Stimulated activated CD8-positive, alpha-beta memory T cell treated with anti-CD3 and anti-CD28 coated beads, Interleukin-12 subunit alpha, Interleukin-12 subunit beta, amount 100 ng/mL, for 24 hours (primary cell): ENCODE data around the gene ITGA1.
A peak's percentile ranks its signal among the peaks of the same experiment; 100 is the strongest.

Experiments
- DNase-seq: peaks from one replicate; pipeline ENCODE4 v3.0.0-alpha.2; 2020; ENCODE audit errors: extremely low read depth

ITGA1 gene

GRCh38 chr5:52895572-52896413, 108.1 kb downstream of the ITGA1 start:
- no peak for DNase-seq

DNA sequence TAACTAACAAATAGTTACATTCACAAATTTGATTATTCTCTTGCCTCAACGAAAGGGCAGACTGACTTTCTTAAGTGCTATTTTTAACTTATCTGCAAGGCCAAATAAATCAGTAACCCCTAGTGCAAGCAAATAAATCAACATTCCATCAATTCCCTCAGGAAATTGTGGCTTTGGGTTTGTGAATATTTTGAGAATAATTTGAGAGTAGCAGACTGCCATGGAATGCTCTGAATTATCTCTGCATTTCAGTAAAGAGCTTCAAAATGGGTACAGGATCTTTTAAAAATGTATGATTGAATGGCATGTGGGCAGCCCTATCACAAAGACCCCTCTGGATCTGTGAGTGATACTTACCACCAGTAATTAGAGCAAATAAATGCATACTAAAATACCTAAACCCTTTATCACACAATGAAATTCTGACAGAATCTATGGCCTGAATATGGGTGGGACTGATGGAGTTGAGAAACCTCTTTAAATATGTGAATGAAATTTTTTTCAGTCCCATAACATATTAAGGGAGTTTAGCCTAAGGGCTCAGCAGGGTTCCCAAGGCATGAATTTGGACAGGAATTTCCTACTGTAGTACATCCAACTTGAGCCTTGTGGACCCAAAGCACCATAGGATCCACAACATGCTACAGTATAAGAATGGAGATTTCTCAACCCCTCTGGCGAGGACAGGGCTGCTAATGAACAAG, 109.0 kb downstream of the ITGA1 start:
- no peak for DNase-seq

- DNase-seq, result no peak
Measured at GRCh38 chr5:52897238-52897614, 109.5 kb downstream of the ITGA1 start.

DNA sequence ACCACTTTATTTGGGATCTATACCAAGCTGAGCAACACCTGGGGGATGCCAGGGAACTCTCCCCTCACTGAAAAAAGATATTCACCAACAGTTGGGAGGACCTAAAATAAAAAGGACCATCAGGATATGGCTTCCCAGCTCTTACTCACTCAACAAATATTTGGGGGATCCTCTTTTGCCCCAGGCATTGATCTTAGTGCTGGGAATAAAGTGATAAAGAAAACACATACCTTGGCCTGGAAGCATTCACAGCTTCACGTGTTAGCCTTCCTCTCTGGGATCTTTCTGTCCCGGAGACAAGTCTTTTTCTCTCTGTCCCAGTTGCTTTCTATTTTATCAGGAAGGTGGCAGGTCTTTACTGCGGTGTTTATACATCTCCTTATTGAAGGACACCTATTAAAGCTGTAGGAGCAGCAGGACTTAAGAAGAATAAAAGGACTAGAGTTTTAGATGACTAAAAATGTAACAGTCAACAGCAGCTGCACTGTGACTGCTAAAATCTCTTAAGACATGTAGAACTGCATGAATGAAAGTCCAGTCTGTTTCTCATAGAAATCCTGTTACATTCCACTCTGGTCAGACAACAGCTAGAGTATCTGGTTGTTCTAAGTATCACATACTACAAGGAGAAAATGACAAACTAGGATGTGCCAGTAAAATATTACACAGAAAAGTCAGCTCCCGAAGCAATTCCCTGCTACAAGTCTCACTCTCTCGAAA, 111.4 kb downstream of the ITGA1 start:
- no peak for DNase-seq

- no peak for DNase-seq
Measured at GRCh38 chr5:52903142-52903541, 115.4 kb downstream of the ITGA1 start.

- DNase-seq, result no peak
Measured at GRCh38 chr5:52906343-52906742, 118.6 kb downstream of the ITGA1 start.

DNA sequence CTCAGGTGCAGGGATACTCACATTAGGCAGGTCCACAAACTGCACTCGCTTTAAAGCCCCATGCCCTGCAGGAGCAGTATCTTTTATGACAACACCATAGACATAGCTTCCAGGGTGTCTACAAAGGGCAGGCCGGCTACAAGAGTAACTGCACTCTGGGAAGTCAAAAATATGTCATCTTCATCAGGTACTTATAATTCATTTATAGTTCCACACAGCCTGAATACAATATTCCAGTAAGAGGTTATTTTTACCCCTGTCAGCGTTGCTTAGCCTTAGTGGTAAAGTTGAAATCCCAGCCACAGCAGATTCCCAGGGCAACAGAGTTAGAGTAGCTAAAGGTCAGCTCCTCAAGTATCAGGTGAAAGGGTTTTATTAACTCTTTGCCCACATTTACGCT, 119.1 kb downstream of the ITGA1 start:
- DNase-seq, result no peak

GRCh38 chr5:52909192-52909591, 121.5 kb downstream of the ITGA1 start:
- no peak for DNase-seq

DNA sequence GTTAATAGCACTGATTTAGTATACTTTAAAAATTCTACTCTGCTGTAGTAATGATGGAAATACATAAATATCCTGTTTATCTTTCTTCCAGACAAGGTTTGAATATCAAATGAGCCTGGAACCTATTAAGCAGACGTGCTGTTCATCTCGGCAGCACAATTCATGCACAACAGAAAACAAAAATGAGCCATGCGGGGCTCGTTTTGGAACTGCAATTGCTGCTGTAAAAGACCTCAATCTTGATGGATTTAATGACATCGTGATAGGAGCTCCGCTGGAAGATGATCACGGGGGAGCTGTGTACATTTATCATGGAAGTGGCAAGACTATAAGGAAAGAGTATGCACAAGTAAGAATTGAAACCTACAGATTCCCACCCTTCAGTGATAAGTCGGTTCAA, 122.4 kb downstream of the ITGA1 start:
- no peak for DNase-seq

DNA sequence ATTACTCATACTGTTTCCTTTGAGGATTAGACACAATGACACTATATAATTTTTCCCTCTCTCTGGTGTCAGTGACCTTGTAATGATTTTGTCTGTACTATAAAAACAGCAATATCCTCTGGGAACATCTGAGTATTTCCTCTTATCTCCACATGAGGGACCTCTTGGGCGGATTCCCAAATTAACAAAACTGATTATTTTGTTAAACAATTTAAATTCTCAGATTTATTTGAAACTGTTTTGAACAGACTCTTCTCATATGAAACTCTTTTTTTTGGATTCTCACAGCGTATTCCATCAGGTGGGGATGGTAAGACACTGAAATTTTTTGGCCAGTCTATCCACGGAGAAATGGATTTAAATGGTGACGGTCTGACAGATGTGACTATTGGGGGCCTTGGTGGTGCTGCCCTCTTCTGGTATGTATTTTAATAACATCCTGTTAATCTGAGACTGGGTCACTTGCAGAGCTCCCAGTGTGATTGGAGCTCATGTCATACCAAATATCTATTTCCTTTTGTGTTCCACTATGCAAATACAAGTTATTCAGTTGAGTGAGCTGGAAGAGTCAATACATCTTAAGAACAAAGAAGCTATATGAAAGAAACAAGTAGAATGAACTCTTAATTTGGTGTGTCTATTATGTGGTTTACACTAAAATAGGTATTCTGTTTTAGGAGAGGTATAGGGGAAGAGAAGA, 127.6 kb downstream of the ITGA1 start:
- DNase-seq, result no peak

GRCh38 chr5:52920929-52921328, 133.2 kb downstream of the ITGA1 start:
- no peak for DNase-seq

DNA sequence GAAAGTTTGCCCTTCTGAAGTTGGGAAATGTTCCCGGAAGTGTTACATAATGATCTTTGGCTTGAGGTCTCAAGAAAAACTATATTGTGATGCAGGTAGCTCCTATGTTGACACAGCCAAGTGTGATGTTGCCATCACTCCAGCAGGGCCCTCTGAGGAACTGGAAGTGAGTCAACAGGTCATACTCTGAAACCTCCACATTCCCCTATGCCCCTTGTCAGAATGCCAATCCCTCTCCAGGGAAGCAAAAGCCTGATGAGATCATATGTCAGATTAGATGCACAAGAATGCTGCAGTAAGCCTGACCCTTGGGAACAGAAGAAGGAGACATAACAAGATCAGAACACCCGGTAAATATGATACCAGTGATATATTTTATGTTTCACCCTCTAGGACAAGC, 134.7 kb downstream of the ITGA1 start:
- no peak for DNase-seq

- no peak for DNase-seq
Measured at GRCh38 chr5:52924456-52924855, 136.7 kb downstream of the ITGA1 start.

- no peak for DNase-seq
Measured at GRCh38 chr5:52925001-52925400, 137.3 kb downstream of the ITGA1 start.

- no peak for DNase-seq
Measured at GRCh38 chr5:52928689-52929088, 141.0 kb downstream of the ITGA1 start.

- no peak for DNase-seq
Measured at GRCh38 chr5:52938226-52938625, 150.5 kb downstream of the ITGA1 start.

DNA sequence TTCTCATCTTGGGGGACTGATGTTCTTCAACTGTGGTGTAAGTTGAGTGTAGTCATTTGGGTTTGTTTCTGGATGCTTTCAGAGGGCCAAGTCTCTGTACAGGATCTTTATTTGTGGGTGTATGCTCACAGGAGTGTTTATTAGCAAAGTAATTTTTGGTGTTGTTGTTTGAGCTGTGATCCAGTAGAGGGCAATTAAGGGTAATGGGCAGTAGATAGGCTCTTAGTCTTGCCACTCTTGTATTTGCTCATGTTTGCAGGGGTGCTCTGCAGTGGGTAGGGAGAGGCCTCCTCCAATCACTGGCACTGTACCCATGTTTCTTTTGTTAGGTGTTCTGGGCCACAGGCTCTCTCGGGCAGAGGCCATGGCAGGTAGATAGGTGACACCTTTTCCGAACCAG, 155.6 kb downstream of the ITGA1 start:
- no peak for DNase-seq

- DNase-seq, result no peak
Measured at GRCh38 chr5:52943808-52944207, 156.1 kb downstream of the ITGA1 start.

GRCh38 chr5:52945040-52945439, 157.3 kb downstream of the ITGA1 start:
- no peak for DNase-seq

- DNase-seq, result no peak
Measured at GRCh38 chr5:52947208-52947607, 159.5 kb downstream of the ITGA1 start.

- DNase-seq, result no peak
Measured at GRCh38 chr5:52947851-52948250, 160.1 kb downstream of the ITGA1 start.

DNA sequence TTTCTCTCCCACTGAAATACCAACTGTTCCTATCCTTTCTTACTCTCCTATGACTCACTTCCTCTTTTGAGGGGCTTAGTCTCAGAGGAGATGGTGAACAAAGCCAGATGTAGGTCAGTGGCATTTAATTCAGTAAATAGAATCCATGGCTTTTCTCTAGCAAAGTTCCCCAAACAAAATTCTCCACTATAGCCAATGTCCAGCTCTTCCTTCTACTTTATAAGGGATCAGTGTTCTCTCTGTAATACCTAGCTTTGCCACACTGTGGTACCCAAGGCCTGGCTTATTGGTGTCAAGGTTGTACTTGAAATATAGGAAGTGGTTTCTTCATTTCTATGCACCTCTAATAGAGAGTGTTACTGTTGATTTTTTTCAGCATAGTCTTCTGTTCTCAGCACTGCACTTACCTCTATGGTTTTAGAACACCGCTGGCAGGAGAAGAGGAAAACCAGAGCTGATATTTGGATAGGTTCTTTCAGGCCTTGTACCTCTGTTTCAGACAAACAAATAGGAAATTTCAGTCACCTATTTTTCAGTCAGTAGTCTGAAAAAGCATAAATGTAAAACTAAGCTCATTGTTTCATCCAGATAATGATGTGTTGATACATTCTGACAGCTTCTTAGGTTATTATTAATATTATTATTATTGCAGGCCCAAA, 160.8 kb downstream of the ITGA1 start:
- peak; percentile 8 for DNase-seq
